DMS 273 (cell line): Measurements from ENCODE around the gene KDM6A.
"Not testable (repeated sequence)": the region's sequence is repeated elsewhere in the genome, so short reads cannot be mapped to it uniquely, and the experiment has no call there.

Experiments
- DNase-seq: peaks from one replicate; lab custom pipeline; 2025; ENCODE audit not compliant: unreplicated experiment; lab: John Stamatoyannopoulos, UW

KDM6A gene

GRCh38 chrX:44918722-44919121 is 45.7 kb downstream of the KDM6A start:
- no peak for DNase-seq

GRCh38 chrX:44922980-44923379 is 50.0 kb downstream of the KDM6A start:
- no peak for DNase-seq

- no peak for DNase-seq
Measured at GRCh38 chrX:44927398-44927797, 54.4 kb downstream of the KDM6A start.

- no peak for DNase-seq
Measured at GRCh38 chrX:44931441-44931973, 58.5 kb downstream of the KDM6A start.

GRCh38 chrX:44935172-44935571 is 62.2 kb downstream of the KDM6A start:
- DNase-seq = no peak

- DNase-seq = no peak
Measured at GRCh38 chrX:44935640-44936039, 62.7 kb downstream of the KDM6A start.

GRCh38 chrX:44937606-44938005 is 64.6 kb downstream of the KDM6A start:
- DNase-seq = no peak

- DNase-seq = no peak
Measured at GRCh38 chrX:44938111-44938510, 65.1 kb downstream of the KDM6A start.

- DNase-seq = not testable (repeated sequence)
Measured at GRCh38 chrX:44940541-44940940, 67.6 kb downstream of the KDM6A start.

- DNase-seq = no peak
Measured at GRCh38 chrX:44943007-44943406, 70.0 kb downstream of the KDM6A start.

- DNase-seq = no peak
Measured at GRCh38 chrX:44944894-44945293, 71.9 kb downstream of the KDM6A start.

- peak; percentile 8 for DNase-seq
Measured at GRCh38 chrX:44945736-44946135, 72.7 kb downstream of the KDM6A start.

GRCh38 chrX:44946771-44947170 is 73.8 kb downstream of the KDM6A start:
- peak; percentile 26 for DNase-seq

GRCh38 chrX:44947995-44948394 is 75.0 kb downstream of the KDM6A start:
- DNase-seq = no peak

GRCh38 chrX:44948406-44948805 is 75.4 kb downstream of the KDM6A start:
- DNase-seq = no peak

GRCh38 chrX:44949125-44949524 is 76.1 kb downstream of the KDM6A start:
- DNase-seq = no peak

GRCh38 chrX:44950471-44951366 is 77.7 kb downstream of the KDM6A start:
- DNase-seq = not testable (repeated sequence)

- DNase-seq = no peak
Measured at GRCh38 chrX:44951572-44952067, 78.6 kb downstream of the KDM6A start.

- DNase-seq = no peak
Measured at GRCh38 chrX:44952329-44953027, 79.5 kb downstream of the KDM6A start.

- no peak for DNase-seq
Measured at GRCh38 chrX:44953734-44954502, 80.9 kb downstream of the KDM6A start.

- DNase-seq = no peak
Measured at GRCh38 chrX:44954562-44954961, 81.6 kb downstream of the KDM6A start.
